IMR-90 (cell line): ENCODE results near the gene SPCS3. TPM values are rescaled to one million over a fixed set of nuclear protein-coding genes. Genes with fewer than 3 reads are reported as not detected.

Experiments used
- ATAC-seq: fragments of 200-7000 bp; cut with Tn5 transposase; 2 replicates; pipeline ENCODE4 v1.9.1; 2020; ENCODE audit warnings: low read depth, mild to moderate bottlenecking, moderate library complexity
- BruUV-seq: library from RNA; stranded (reverse); fragments of 400-500 nt; replicated peaks from 2 replicates; lab custom pipeline; 2021; lab: Mats Ljungman, UMichigan
- CTCF ChIA-PET: fragments of 300-600 bp; formaldehyde crosslinking; extraction: SDS; loops from one replicate; lab custom pipeline; 2021; ENCODE audit warnings: antibody characterized with exemption; lab: Yijun Ruan, JAX
- POLR2A ChIA-PET: fragments of 300-600 bp; sonication (Branson Sonifier 250); formaldehyde crosslinking; loops from one replicate; lab custom pipeline; 2022; ENCODE audit warnings: antibody characterized with exemption; ENCODE audit not compliant: unreplicated experiment; lab: Charles Lee
- DNase-seq: peaks from one replicate; pipeline ENCODE4 v3.0.0; 2013
- H2AFZ ChIP-seq: replicated peaks from 2 replicates; pipeline ENCODE3; 2013; ENCODE audit warnings: low read length, mild to moderate bottlenecking; ENCODE audit not compliant: poor library complexity
- H2AK5ac ChIP-seq: 2 replicates; pipeline ENCODE4 v1.6.1; 2013; ENCODE audit warnings: low read depth, low read length, inconsistent platforms
- H2AK9ac ChIP-seq: replicated peaks from 2 replicates; pipeline ENCODE3; 2013; ENCODE audit warnings: mild to moderate bottlenecking, low read depth, low read length, moderate library complexity; ENCODE audit not compliant: poor library complexity
- H2BK120ac ChIP-seq: 2 replicates; pipeline ENCODE4 v1.6.1; 2013; ENCODE audit warnings: low read depth, low read length, inconsistent platforms
- H2BK15ac ChIP-seq: 3 replicates; pipeline ENCODE4 v1.6.1; 2013; ENCODE audit warnings: low read depth, low read length, inconsistent platforms
- H2BK20ac ChIP-seq: 2 replicates; pipeline ENCODE4 v1.6.1; 2013; ENCODE audit warnings: low read depth, mild to moderate bottlenecking, inconsistent platforms, low read length, moderate library complexity
- H2BK5ac ChIP-seq: 2 replicates; pipeline ENCODE4 v1.6.1; 2013; ENCODE audit warnings: mild to moderate bottlenecking, low read depth, low read length, inconsistent platforms; ENCODE audit not compliant: poor library complexity, severe bottlenecking
- H3K14ac ChIP-seq: replicated peaks from 2 replicates; pipeline ENCODE4 v1.6.1; 2013; ENCODE audit warnings: low read depth, low read length, inconsistent platforms
- H3K18ac ChIP-seq: 2 replicates; pipeline ENCODE4 v1.6.1; 2013; ENCODE audit warnings: low read depth, low read length, control low read depth
- H3K23ac ChIP-seq: 2 replicates; pipeline ENCODE4 v1.6.1; 2013; ENCODE audit warnings: low read depth, low read length, inconsistent platforms
- H3K27ac ChIP-seq: 2 replicates; pipeline ENCODE4 v1.5.1; 2013; ENCODE audit warnings: mild to moderate bottlenecking, control low read depth, low read length; ENCODE audit not compliant: insufficient read depth
- H3K27me3 ChIP-seq: 2 replicates; pipeline ENCODE4 v1.6.1; 2013; ENCODE audit warnings: low read length; ENCODE audit not compliant: control insufficient read depth, insufficient read depth
- H3K36me3 ChIP-seq: 2 replicates; pipeline ENCODE4 v1.6.1; 2013; ENCODE audit warnings: low read length, mixed read lengths; ENCODE audit not compliant: control insufficient read depth, insufficient read depth
- H3K4ac ChIP-seq: 2 replicates; pipeline ENCODE4 v1.6.1; 2013; ENCODE audit warnings: low read depth, low read length, inconsistent platforms
- H3K4me1 ChIP-seq: 2 replicates; pipeline ENCODE4 v1.6.1; 2013; ENCODE audit warnings: low read length, mixed read lengths; ENCODE audit not compliant: control insufficient read depth, insufficient read depth
- H3K4me2 ChIP-seq: 2 replicates; pipeline ENCODE4 v1.6.1; 2013; ENCODE audit warnings: low read depth, mild to moderate bottlenecking, control low read depth, low read length, moderate library complexity
- H3K4me3 ChIP-seq: 2 replicates; pipeline ENCODE4 v1.5.1; 2013; ENCODE audit warnings: low read depth, mild to moderate bottlenecking, control low read depth, low read length, moderate library complexity; ENCODE audit not compliant: insufficient read depth
- H3K56ac ChIP-seq: 2 replicates; pipeline ENCODE4 v1.6.1; 2013; ENCODE audit warnings: low read length, inconsistent platforms; ENCODE audit not compliant: insufficient read depth; ENCODE audit errors: extremely low read depth
- H3K79me1 ChIP-seq, 2 experiments: 2 replicates each; pipeline ENCODE4 v1.6.1; 2013; ENCODE audit warnings: low read length in 2 of 2, inconsistent platforms in 1 of 2, low read depth in 1 of 2
- H3K9ac ChIP-seq: 2 replicates; pipeline ENCODE4 v1.6.1; 2013; ENCODE audit warnings: low read depth, low read length, control low read depth
- H3K9me1 ChIP-seq: 2 replicates; pipeline ENCODE4 v1.6.1; 2013; ENCODE audit warnings: low read length, inconsistent platforms; ENCODE audit not compliant: insufficient read depth
- H3K9me3 ChIP-seq: 2 replicates; pipeline ENCODE4 v1.6.1; 2013; ENCODE audit warnings: low read length; ENCODE audit not compliant: control insufficient read depth, insufficient read depth
- H4K20me1 ChIP-seq: 2 replicates; pipeline ENCODE4 v1.6.1; 2013; ENCODE audit warnings: low read length, inconsistent platforms; ENCODE audit not compliant: insufficient read depth
- H4K5ac ChIP-seq: 2 replicates; pipeline ENCODE4 v1.6.1; 2013; ENCODE audit warnings: mild to moderate bottlenecking, low read depth, low read length, control low read depth
- H4K8ac ChIP-seq, 2 experiments: 2 replicates each; pipeline ENCODE4 v1.6.1; 2013; ENCODE audit warnings: low read depth in 2 of 2, low read length in 2 of 2, control low read depth in 1 of 2, inconsistent platforms in 1 of 2
- H4K91ac ChIP-seq: 2 replicates; pipeline ENCODE4 v1.6.1; 2013; ENCODE audit warnings: low read depth, low read length, inconsistent platforms; ENCODE audit not compliant: insufficient read depth
- BHLHE40 ChIP-seq: fragments of 150-350 bp; IDR thresholded peaks from 2 replicates; pipeline ENCODE4 v1.6.1; 2016; ENCODE audit warnings: mild to moderate bottlenecking, low read depth, low read length
- CHD1 ChIP-seq: IDR thresholded peaks from 2 replicates; pipeline ENCODE4 v1.6.1; 2012; ENCODE audit warnings: low read depth, low read length, improper control_type of control experiment
- FOS ChIP-seq: fragments of 150-350 bp; IDR thresholded peaks from 2 replicates; pipeline ENCODE4 v1.6.1; 2016; ENCODE audit warnings: low read depth, low read length
- MAZ ChIP-seq: IDR thresholded peaks from 2 replicates; pipeline ENCODE4 v1.6.1; 2012; ENCODE audit warnings: low read depth, mild to moderate bottlenecking, low read length, improper control_type of control experiment, moderate library complexity, borderline replicate concordance
- MXI1 ChIP-seq: IDR thresholded peaks from 2 replicates; pipeline ENCODE4 v1.6.1; 2012; ENCODE audit warnings: low read depth, mild to moderate bottlenecking, low read length, moderate library complexity, borderline replicate concordance
- NFE2L2 ChIP-seq: fragments of 150-350 bp; IDR thresholded peaks from 2 replicates; pipeline ENCODE4 v1.6.1; 2016; ENCODE audit warnings: low read depth, mild to moderate bottlenecking, low read length
- SMC3 ChIP-seq: fragments of 150-350 bp; IDR thresholded peaks from 2 replicates; pipeline ENCODE4 v1.6.1; 2016; ENCODE audit warnings: low read depth, mild to moderate bottlenecking, antibody characterized with exemption, low read length, moderate library complexity
- WGBS, 2 experiments: methylation state at CpG; one replicate each; pipeline versions ENCODE4 v1.1.5 to v1.1.7; 2013; ENCODE audit warnings: missing lambda C conversion rate in 2 of 2; ENCODE audit not compliant: insufficient read length in 1 of 2; ENCODE audit errors: extremely low coverage in 2 of 2; 5-methylcytosine and 5-hydroxymethylcytosine counted together
- dilution Hi-C: fragments of 300-500 bp; cut with HindIII; formaldehyde crosslinking; loops from one replicate; pipeline ENCODE4 v1.14.3; 2018; ENCODE audit warnings: low sequenced_read_pairs; ENCODE audit not compliant: unreplicated experiment
- in situ Hi-C: fragments of 300-500 bp; cut with MboI; formaldehyde crosslinking; loops from 3 replicates; pipeline ENCODE4 v1.14.3; 2019; ENCODE audit warnings: low sequenced_read_pairs, inconsistent platforms, mixed read lengths
- intact Hi-C: fragments of 100-400 bp; cut with micrococcal nuclease; formaldehyde crosslinking; loops from 2 replicates; pipeline ENCODE4 v1.10.0; 2022
- polyA plus RNA-seq, 3 experiments: library from polyadenylated mRNA; depleted of rRNA; stranded (reverse); fragments of >200 nt; gene quantifications; 2 replicates each; pipeline ENCODE4 v1.2.3, GENCODE V29; 2012; ENCODE audit warnings: low replicate concordance in 1 of 3
- total RNA-seq: library from RNA; depleted of rRNA; stranded (reverse); fragments of >200 nt; gene quantifications from 2 replicates; pipeline ENCODE4 v1.2.3, GENCODE V29; 2012
- TF ChIP-seq, protein P1 (sequence below): conservative IDR thresholded peaks from 2 replicates; pipeline ENCODE4 v1.5.1; 2012; ENCODE audit warnings: mild to moderate bottlenecking, low read depth, low read length, improper control_type of control experiment
- TF ChIP-seq, protein P2 (sequence below): fragments of 150-350 bp; IDR thresholded peaks from 2 replicates; pipeline ENCODE4 v1.6.1; 2017; ENCODE audit warnings: mild to moderate bottlenecking, antibody characterized with exemption, low read length, low read depth

The SPCS3 gene
- total and polyA plus RNA-seq, 2 of the 4 experiments (the other 2 are of a cell fraction), result 41.6 to 77.4 TPM

DNA sequence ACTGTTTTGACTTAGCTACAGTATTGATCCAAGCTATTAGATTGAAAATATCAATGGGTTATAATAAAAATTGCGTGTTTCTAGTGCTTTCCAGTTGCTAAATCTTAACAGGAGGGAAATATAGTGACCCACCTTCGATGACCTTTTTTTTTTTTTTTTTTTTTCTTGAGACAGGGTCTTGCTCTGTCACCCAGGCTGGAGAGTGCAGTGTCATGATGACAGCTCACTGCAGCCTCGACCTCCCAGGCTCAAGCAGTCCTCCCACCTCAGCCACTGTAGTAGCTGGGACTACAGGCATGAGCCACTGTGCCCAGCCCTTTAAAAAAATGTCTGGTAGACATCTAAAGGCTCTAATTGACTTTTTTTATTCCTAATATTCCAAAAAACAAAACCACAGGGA, 47.0 kb upstream of the SPCS3 start:
- peak overlapping the region; percentile 48 to 91; a peak in 2 of 4 replicates for H4K8ac ChIP-seq
- H4K91ac ChIP-seq, result peak overlapping the region; percentile 48
- H2BK20ac ChIP-seq, result peak overlapping the region; percentile 99
- H3K9me3 ChIP-seq, result no peaks in the 10 kb centered on the region
- no peak for ATAC-seq
- H3K4me1 ChIP-seq, result peaks cover 8% of the 10 kb centered on the region
- in situ Hi-C loops, result loop anchor here (10.0 kb wide), 1 partner anchor 78 kb away; the partner anchor contains the start of gene SPATA4
- H3K18ac ChIP-seq, result peak overlapping the region; percentile 100
- H4K5ac ChIP-seq, result peak overlapping the region; percentile 64; the same call in 1 of the 2 replicates
- no peak overlapping the region for H2AK9ac ChIP-seq
- peak overlapping the region; percentile 70; the same call in 1 of the 2 replicates for H3K27ac ChIP-seq
- no peaks in the 10 kb centered on the region for H3K27me3 ChIP-seq
- ChIA-PET POLR2A (interaction anchor here (0.6 kb wide), 1 partner anchor 914 kb away, joined by 7 read pairs; no protein-coding TSS in a partner anchor), CTCF (interaction anchor here (0.7 kb wide), 1 partner anchor 470 kb away, joined by 5 read pairs; no protein-coding TSS in a partner anchor)
- peak overlapping the region; percentile 99 for H2BK120ac ChIP-seq
- peak overlapping the region; percentile 24 for H3K14ac ChIP-seq
- H3K36me3 ChIP-seq, result no peaks in the 10 kb centered on the region
- BruUV-seq, result no TSS peak
- H3K9me1 ChIP-seq, result peaks cover 7% of the 10 kb centered on the region
- peak overlapping the region; percentile 88; the same call in 2 of the 3 replicates for H2BK15ac ChIP-seq
- intact Hi-C loops, result no loop called here
- no peak for DNase-seq
- H3K56ac ChIP-seq, result no peak overlapping the region
- dilution Hi-C loops, result no loop called here
- H2AK5ac ChIP-seq, result peak overlapping the region; percentile 25; the same call in 1 of the 2 replicates
- no peak overlapping the region for H2AFZ ChIP-seq
- TF ChIP-seq CHD1 (no peak), SMC3 (no peak), NFE2L2 (no peak), MAZ (no peak), FOS (no peak), MXI1 (no peak), BHLHE40 (no peak)
- TF ChIP-seq, protein P1, sequence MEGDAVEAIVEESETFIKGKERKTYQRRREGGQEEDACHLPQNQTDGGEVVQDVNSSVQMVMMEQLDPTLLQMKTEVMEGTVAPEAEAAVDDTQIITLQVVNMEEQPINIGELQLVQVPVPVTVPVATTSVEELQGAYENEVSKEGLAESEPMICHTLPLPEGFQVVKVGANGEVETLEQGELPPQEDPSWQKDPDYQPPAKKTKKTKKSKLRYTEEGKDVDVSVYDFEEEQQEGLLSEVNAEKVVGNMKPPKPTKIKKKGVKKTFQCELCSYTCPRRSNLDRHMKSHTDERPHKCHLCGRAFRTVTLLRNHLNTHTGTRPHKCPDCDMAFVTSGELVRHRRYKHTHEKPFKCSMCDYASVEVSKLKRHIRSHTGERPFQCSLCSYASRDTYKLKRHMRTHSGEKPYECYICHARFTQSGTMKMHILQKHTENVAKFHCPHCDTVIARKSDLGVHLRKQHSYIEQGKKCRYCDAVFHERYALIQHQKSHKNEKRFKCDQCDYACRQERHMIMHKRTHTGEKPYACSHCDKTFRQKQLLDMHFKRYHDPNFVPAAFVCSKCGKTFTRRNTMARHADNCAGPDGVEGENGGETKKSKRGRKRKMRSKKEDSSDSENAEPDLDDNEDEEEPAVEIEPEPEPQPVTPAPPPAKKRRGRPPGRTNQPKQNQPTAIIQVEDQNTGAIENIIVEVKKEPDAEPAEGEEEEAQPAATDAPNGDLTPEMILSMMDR, result no peak
- TF ChIP-seq, protein P2, sequence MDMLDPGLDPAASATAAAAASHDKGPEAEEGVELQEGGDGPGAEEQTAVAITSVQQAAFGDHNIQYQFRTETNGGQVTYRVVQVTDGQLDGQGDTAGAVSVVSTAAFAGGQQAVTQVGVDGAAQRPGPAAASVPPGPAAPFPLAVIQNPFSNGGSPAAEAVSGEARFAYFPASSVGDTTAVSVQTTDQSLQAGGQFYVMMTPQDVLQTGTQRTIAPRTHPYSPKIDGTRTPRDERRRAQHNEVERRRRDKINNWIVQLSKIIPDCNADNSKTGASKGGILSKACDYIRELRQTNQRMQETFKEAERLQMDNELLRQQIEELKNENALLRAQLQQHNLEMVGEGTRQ, result no peak
- WGBS, 2 experiments, result no CpG with 5 or more reads among the region's 3 CpGs
- H3K79me1 ChIP-seq, result peaks cover 0 to 2% of the 10 kb centered on the region in 2 experiments; a peak in 1 of 4 replicates
- no peak overlapping the region for H3K4me3 ChIP-seq
- H3K9ac ChIP-seq, result no peak overlapping the region
- peak overlapping the region; percentile 92; the same call in 1 of the 2 replicates for H3K4ac ChIP-seq
- no peak overlapping the region for H3K23ac ChIP-seq
- peak overlapping the region; percentile 100 for H2BK5ac ChIP-seq
- H4K20me1 ChIP-seq, result no peaks in the 10 kb centered on the region
- H3K4me2 ChIP-seq, result no peak overlapping the region
